ENCODE data around the gene CERS4.

- no peak for TF ChIP-seq CTCF (IDR thresholded peaks at IDR 0.05)
- no peak for TF ChIP-seq POLR2AphosphoS5 (IDR thresholded peaks at IDR 0.05; ENCODE audit: insufficient read depth in 1 of 2, low read depth in 1 of 2)
- TF ChIP-seq POLR2A (IDR thresholded peaks at IDR 0.05) = no peak
These were observed 48.0 kb upstream of the CERS4 start for GRCh38 chr19:8161135-8161646.

Measured in vagina (tissue), 2 donors.